HG03521 (cell line): ENCODE data around the gene POLR3A.

Experiments used
- ATAC-seq: cut with Tn5 transposase; IDR thresholded peaks from one replicate; pipeline ENCODE4 v1.9.1; 2021; ENCODE audit warnings: mild to moderate bottlenecking, moderate library complexity; ENCODE audit not compliant: unreplicated experiment

POLR3A gene

DNA sequence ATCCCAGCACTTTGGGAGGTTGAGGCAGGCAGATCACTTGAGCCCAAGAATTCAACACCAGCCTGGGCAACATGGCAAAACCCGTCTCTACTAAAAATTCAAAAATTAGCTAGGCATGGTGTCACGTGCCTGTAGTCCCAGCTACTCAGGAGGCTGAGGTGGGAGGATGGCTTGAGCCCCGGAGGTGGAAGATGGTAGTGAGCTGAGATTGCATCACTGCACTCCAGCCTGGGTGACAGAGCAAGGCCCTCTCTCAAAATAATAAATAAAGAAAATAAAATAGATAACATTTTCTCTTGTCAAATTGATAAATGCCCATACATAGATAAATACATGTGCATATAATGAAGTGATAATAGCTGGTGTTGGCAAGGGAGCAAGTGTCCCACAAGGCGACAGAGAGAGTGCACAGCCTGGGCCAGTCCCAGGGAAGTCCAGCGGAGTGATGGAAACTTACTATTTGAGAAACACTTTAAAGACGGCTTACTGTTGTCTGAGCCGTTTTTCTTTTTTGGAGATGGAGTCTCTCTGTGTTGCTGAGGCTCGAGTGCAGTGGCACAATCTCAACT, 69.3 kb downstream of the POLR3A start:
- ATAC-seq = no peak

DNA sequence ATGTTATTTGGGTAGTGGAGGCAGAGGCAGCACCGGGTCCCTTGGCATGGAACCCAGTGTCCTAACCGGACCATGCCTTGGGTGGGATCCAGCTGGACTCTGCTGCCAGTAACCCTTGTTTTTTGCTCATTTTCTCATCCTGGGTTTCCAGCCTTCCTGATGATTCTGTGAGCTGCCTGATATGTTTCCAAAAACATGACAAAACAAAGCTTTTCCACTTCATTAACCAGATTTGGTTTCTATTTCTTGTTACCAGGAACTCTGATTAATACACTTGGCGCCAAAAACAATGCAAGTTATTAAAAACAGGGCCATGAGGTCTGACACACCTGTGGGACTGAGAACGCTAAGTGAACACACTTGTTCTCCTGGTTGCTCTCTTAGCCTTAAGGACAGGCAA, 69.9 kb downstream of the POLR3A start:
- no peak for ATAC-seq

DNA sequence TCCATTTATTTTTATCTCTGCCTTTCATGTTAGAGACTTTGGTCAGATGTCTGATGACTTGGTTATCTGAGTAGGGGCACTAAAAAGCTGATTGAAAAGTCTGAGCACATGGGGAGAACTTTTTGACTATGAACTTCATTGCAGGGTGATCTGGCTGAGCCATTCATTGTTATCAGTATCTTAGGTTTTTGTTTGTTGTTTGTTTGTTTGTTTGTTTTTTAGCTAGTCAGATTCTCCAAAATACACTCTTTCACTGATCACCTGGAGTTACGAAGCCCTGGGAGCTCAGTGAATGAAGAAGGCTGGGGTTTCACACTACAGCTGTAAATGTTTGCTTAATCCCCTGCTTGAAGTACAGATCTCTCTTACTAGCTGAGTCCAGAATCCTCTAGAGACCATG, 74.2 kb downstream of the POLR3A start:
- no peak for ATAC-seq

DNA sequence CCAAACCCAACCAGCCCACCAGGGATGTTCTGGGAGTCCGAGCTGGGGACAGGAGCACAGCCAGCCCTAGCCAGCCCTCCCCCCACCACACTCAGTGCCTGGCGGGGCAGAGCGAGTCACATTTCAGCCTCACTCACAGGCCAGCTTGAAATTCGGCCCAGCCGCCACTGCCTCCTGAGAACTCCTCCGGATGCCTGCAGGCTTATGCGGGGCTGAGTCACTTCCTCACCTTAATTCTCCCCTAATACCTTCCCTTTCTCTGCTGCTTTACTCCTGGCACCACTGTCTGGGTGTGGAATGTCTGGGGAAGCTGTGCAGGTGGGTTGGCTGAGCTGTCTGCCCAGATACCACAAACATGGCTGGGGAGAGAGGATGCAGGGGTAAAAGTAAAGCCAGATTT, 80.1 kb downstream of the POLR3A start:
- ATAC-seq = no peak

DNA sequence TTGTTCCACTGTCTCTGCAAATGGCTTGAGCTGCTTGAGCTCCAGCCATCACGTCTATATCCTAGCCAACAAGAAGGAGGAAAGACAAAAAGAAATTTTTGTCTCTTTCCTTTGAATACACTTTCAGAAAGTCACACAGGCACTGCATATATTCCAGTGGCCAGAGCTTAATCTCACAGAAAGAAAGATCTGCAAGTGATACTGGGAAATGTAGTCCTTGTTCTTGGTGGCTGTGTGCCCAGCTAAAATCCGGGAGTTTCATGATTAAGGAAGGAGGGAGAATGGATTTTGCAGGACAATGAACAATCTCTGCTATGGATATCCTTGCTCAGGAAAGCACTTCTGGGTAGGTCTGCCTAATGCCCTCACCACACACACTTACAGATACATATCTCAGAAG, 83.2 kb downstream of the POLR3A start:
- no peak for ATAC-seq

DNA sequence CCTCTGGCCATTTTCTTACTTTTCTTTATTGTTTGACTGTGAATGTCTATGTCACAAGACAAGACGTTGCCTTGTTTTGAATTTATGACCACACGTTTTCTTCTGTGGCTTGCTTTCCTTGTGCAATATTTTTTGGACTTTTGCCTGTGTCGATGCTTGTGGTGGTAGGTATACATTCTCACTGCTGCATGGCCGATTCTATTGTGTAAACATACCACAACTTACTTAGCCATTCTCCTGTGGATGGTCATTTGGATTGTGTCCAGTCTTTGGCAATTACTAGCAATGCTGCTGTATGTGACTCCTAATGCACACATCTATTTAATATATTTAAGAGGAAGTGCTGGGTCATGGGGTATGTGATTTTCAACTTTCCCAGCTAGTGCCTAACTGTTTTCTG, 84.8 kb downstream of the POLR3A start:
- no peak for ATAC-seq

DNA sequence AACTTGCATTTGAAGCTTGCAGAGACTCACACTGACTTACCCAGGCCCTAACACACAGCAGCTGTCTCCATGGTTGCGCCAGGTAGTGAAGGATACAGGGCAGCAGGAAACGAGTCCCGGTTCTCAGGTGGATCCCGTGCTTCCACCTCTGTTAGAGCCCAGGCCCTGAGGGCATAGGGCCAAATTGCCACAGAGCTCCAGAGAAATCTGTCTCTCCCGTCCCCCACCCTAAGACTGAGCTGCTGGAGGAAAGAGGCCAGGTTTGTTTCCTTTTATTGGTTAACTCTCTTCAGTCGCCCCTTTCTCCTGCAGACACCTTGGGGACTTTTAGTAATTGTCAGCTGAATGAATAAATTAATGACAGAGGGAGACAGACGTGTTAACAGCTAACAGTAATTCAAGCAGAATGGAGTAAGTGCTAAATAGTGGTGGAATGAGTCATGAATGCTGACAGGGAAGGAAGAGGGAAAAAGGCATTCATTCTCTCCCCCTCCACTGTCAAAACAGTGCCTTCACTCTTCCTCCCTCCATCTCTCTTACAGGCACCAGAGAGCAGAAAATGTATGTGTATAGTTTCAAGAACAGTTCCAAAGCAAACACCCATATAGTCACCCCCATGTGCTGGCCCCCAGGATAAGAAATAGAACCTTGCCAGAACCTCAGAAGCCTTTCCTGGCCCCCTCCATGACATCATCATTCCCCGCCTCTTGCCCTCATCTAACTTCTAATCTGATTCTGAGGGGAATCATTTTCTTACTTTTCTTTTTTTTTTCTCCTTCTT, 86.0 kb downstream of the POLR3A start:
- ATAC-seq = no peak

DNA sequence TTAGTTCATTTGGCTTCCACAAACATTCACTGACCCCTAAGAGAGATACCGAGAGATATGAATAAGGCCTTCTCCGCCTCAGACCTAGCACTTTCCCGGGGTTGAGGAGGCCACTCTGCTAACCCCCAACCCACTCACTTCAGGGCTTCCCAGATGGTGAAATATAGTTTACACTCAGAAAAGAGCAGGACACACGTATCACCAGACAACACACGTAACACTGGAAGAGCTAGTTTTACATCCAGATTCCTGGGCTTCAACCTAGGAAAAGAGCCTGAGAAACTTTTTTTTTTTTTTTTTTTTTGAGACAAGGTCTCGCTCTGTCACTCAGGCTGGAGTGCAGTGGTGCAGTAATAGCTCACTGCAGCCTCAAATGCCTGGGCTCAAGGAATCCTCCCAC, 87.5 kb downstream of the POLR3A start:
- ATAC-seq = no peak

DNA sequence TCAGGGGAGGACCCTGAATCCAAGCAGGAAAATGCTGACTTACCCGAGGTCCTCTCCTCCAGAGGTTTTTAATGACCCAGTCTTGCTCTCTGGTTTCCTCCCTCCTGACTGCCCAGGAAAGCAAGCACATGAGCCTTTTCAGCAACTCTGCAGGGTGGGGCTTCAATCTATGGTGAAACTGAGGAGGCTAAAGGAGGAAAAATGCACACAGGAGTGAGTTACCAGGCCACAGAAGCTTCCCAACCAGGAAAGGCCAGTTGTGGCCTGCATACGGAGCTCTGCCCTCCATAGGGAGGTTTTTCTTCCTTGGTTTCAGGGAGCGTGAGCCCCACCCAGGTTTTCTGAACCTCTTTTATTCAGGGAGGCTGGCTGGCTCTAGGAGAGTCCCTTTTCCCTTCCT, 88.7 kb downstream of the POLR3A start:
- ATAC-seq = no peak

DNA sequence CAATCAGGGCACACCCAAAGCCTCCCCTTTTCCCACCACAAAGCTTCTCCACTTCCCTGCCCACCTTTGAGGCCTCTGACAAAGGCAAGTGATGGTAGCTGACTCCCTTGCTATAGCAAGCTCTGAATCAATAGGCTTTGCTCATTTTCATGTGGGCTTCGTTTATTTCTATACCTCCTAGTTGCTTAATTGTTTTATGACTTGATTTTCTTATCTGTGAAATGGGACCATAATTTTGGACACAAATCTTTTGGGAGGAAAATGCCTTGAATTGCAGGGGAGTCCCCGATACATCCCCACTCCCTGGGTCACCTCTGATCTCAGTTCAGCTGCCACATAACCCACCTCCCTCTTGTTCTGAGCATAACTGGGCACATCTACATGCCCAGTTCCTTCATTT, 89.1 kb downstream of the POLR3A start:
- no peak for ATAC-seq

DNA sequence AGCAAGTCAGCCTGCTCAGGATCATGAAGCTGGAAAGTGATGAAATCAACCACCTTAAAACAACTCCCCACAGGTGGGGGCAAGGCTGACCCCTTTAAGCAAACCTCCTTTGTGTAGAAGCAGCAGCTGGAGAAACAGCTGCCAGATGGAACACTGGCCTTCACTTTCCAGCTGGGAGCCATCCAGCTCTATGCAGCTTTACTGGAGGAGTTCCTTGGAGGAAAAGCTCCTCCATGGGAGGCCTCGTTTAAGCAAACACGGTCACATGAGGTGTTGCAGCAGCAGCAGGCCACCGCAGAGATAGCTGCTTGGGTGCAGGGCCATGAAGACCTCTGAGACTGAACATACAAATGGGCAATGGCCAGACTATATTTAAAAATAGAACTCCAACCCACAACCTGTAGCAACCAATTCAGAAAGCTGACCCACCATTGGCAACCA, 89.7 kb downstream of the POLR3A start:
- ATAC-seq = no peak

DNA sequence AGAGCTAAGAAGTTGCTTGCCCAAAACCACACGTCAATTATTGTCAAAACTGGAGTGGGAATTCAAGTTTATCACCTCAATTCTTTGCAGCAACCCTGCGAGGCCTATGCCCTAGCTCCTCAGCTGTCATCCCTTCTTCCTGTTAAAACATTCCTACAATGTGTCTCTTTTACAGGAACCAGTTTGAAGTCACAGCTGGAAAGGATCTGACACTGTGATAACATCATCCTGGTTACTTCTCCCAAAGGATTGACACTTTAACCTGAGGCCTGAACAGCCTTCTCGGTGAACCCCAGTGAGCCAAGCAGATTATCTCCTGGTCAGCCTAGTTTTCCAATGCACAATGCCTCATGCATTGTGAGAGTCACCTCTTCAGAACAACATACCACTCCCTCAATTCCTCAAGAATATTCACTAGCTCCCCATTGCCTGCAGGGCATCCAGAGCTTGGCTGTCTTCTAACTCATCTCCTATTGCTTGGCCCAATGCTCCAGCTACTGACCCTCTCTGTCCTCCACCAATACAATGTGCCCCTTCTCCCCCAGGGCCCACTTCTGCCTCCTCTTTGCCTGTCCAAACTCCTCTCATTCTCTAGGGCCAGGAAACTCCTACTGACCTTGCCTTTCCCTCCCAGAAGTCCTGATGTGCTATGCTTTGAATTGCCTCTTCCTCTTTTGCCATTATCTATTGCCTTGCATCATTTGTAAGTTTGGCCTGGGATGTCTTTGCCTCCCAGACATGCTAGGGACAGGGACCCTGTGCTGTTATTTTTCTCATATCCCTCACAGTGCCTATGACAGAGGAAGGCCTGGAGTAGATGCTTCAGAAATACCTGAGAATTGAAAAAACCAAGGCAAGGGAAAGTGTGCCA, 92.4 kb downstream of the POLR3A start:
- no peak for ATAC-seq

DNA sequence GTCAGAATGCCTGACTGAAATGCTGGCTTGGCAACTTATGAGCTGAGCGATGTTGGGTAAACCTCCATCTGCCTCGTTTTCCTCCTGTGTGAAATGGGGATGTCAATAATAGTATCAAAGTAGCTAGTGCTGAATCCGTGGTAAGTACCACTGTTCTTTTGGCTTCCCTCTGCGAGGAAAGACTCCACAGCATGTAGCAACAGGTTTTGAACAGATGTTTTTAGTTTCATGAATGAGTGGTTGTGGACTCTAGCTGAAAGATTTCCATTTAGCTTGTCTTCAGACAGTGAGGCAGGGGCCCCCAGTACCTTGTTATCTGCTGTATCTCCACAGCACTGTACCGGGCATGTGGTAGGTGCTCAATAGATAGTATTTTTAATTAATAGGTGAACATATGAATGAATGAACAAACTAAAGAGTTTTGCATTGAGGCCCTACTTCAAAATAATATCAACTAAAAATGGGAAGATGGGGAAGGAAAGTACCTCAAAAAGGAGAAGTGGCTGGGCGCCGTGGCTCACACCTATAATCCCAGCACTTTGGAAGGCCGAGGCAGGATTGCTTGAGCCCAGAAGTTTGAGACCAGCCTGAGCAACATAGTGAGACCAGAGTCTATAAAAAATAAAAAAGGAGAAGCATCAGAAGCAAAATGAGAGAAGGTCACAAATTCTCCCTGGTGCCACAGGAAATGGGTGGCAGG, 97.1 kb downstream of the POLR3A start:
- no peak for ATAC-seq

DNA sequence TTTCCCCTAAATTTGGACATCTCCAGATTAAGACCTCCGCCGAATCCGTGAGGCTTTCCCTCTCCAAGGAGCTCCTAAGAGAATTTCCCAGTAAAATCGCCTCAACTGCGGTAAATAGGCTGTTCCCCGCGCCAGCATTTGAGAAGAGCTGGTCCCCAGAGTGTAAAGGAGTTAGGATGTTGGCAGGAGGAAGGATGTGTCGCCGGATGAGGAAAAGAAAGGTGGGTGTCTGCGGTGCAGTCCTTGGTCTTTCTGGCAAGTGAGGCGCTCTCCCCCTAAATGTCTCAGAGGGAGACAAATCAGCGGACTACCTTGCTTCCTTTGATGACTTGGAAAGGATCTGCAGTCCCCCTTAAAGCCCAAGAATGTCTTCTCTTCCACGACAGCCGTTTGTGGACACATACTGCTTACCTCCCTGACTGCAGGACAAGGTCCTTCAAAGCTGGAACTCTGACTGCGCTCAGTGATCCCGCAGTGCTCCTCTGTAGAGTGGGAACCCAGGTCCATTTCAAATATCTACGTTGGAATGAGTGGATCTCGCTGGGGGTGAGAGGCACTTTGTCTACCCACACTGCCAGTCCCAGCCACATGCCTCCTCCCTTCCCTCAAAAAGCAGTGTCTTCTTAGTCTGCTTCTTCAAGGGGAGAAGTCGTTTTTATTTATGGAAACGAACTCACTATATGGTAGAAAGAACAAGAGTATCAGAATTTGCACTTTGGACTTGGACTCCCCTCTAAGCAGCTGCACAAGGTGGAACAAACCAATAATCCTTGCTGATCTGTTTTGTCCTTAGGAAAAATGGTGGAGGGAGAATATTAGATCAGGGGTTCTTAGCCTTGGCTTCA, 101.7 kb downstream of the POLR3A start:
- no peak for ATAC-seq

DNA sequence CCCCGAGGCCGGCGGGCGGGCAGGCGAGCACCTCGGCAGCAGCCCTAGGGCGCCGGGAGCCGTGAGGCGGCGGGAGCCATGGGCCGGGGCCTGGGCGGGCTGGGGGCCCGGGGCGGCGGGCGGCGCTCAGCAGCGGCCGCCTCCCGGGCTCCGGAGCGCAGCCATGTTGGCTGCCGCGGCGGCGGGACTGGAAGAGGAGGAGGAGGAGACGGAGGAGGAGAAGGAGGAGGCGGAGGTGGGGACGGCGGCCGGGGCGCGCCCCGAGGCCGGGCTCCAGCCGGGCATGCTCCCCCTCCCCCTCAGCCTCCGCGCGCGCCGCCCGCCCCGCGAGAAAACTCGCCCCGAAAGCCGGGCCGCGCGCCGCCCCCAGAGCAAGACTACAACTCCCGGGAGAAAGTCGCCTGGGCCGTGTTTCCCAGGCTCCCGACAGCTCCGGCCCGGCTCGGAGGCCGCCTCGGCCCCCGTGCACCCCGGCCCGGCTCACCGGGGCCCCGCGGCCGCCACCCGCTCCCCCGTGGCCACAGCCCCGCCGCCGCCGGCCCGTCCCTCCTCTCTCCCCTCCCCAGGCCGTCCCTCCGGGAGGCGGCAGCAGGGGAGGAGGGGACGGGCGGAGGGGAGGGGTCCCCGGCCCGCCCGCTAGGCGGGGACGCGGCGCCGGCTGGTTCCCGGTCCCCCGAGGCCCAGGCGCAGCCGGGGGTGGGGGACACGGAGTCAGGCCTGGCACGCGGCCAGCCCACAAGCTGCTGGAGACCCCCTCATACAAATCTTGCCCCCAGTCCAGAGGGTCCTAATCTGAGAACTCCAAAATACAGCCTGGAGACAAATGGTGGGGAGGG, 102.5 kb downstream of the POLR3A start, which contains the start of gene DLG5:
Gene DLG5 (minus strand): TSS at position 190 of the 836 bp plus-strand sequence. CDS start 235 bp downstream, outside the sequence.
- ATAC-seq = peak; percentile 42

DNA sequence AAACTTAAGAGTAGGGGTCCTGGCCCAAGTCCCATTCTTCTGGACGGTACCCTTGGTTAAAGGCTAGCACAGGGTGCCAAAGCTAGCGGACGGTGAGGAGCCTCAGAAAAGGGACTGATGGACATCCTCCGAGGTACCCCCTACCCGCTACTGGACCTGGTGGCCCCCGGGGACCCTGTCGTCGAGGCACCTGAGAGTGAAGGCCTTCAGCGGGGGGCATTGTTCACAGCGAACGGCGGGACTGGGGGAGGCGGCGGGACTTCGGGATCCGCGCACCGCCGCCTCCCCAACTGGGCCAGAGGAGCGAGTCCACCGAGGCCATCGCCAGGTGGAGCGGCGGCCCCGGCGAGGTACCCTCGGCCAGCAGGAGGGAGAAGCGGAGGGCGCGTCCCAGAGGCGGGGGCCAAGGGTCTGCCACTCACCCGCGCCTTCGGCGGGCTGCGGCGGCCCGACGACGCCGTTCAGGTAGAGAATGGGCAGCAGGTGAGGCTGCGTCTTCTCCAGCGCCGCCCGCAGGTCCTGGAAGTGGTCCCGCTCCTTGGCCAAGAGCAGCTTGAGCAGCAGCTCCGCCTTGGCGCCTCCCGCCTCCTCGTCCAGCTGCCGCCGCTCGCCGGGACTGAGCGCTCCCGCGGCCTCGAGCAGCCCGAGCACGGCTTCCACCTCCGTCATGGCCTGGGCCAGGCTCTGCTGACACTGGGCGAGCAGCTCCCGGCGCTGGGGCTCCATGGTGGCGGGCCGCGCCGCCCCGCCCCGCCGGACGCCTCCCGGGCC, 103.3 kb downstream of the POLR3A start:
- peak; percentile 49 for ATAC-seq

DNA sequence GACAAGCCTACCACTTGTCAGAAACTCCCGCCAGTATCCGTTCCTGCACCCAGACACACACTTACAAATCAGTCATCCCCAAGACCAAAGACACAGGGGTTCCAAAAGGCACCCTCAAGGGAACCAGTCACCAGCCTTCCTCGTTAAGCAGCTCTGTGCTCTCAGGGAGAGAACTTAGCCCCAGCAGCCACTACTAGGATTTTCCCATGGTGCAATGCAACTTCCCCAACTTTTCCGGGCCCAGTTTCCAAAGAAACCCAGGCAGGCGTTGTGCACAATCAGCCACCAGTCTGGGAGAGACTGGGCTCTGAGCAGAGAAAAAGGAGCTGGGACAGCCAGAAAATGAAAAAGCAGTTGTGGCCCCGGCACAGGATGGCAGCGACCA, 103.9 kb downstream of the POLR3A start:
- no peak for ATAC-seq

DNA sequence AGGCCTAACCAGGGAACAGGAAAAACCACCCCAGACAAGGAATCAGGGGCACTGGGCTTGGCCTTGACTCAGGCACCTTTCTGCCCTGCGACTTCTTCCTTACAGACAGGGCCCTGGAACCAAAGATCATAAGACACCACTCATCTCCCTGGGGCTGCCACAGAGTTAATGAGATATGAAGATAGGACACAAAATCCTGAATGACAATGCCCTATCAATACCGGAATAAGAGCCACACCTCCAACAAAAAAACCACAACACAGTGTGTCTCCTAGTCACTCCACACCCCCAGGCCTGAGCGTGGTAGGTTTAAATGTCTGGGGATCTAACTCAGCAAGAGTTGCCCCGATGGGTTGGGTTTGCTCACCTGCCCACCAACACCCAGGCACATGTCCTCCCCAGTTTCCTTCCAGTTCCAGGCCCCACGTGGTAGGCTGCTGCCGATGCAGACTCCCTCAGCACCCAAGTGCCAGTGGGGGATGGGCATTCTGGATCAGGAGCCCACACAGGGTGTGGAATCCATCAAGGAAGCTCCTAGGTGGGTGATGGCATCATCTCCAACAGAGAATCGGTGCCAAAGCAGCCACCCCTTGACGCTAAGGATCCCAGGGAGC, 106.6 kb downstream of the POLR3A start:
- no peak for ATAC-seq
